Glutamatergic neuron (in vitro differentiated cells): ENCODE results near the gene ZNF700. TPM values are rescaled to one million over a fixed set of nuclear protein-coding genes. Genes with fewer than 3 reads are reported as not detected.
A peak's percentile ranks its signal among the peaks of the same experiment; 100 is the strongest.

Source experiments
- DNase-seq: peaks from one replicate; pipeline ENCODE4 v3.0.0; 2022
- H3K27ac Mint-ChIP-seq: one replicate; pipeline ENCODE4 v1.8.0; 2020; ENCODE audit warnings: mild to moderate bottlenecking, mixed read lengths, inconsistent platforms; ENCODE audit not compliant: unreplicated experiment
- H3K27me3 Mint-ChIP-seq: one replicate; pipeline ENCODE4 v1.8.0; 2020; ENCODE audit warnings: mild to moderate bottlenecking, moderate library complexity, mixed read lengths, inconsistent platforms; ENCODE audit not compliant: unreplicated experiment
- H3K36me3 Mint-ChIP-seq: one replicate; pipeline ENCODE4 v1.8.0; 2020; ENCODE audit warnings: mild to moderate bottlenecking, mixed read lengths, inconsistent platforms; ENCODE audit not compliant: unreplicated experiment
- H3K4me1 Mint-ChIP-seq: one replicate; pipeline ENCODE4 v1.8.0; 2020; ENCODE audit warnings: mild to moderate bottlenecking, low read depth, mixed read lengths, inconsistent platforms; ENCODE audit not compliant: unreplicated experiment
- H3K4me3 Mint-ChIP-seq: one replicate; pipeline ENCODE4 v1.8.0; 2020; ENCODE audit warnings: mild to moderate bottlenecking, mixed read lengths, inconsistent platforms; ENCODE audit not compliant: unreplicated experiment
- H3K9me3 Mint-ChIP-seq: one replicate; pipeline ENCODE4 v1.8.0; 2020; ENCODE audit warnings: mild to moderate bottlenecking, moderate library complexity, mixed read lengths, inconsistent platforms; ENCODE audit not compliant: unreplicated experiment
- total RNA-seq: library from RNA; stranded (reverse); fragmentation: NEBNext Ultra II Directional; extraction: Animal tissue kit (Norgen Biotek cat#: 25700); gene quantifications from one replicate; pipeline ENCODE4 v1.2.1, GENCODE V29; 2021; ENCODE audit not compliant: unreplicated experiment
- TF ChIP-seq, protein P1 (sequence below): fragments of 200-600 bp; sonication (generic); IDR thresholded peaks from one replicate; pipeline ENCODE4 v1.5.0; 2021; ENCODE audit not compliant: partially characterized antibody, unreplicated experiment

ZNF700 gene
- total RNA-seq, 1 donor from 2014 or later: 17.8 TPM

DNA sequence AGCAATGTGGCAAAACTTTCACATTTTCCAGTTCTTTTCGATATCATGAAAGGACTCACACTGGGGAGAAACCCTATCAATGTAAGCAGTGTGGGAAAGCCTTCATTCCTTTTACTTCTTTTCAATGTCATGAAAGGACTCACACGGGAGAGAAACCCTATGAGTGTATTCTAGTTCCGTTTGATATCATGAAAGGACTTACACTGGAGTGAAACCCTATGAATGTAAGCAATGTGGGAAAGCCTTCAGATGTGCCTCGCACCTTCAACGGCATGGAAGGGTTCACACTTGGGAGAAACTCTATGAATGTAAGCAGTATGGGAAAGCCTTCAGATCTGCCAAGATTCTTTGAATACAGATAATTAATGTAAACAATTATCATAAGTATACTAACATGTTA, 25.4 kb downstream of the ZNF700 start:
- H3K4me1 Mint-ChIP-seq: no peaks in the 10 kb centered on the region
- peaks cover 12% of the 10 kb centered on the region for H3K27me3 Mint-ChIP-seq
- H3K9me3 Mint-ChIP-seq: peaks cover 39% of the 10 kb centered on the region
- DNase-seq: no peak
- H3K27ac Mint-ChIP-seq: no peak overlapping the region
- peaks cover 75% of the 10 kb centered on the region for H3K36me3 Mint-ChIP-seq
- H3K4me3 Mint-ChIP-seq: no peak overlapping the region
- TF ChIP-seq, protein P1, sequence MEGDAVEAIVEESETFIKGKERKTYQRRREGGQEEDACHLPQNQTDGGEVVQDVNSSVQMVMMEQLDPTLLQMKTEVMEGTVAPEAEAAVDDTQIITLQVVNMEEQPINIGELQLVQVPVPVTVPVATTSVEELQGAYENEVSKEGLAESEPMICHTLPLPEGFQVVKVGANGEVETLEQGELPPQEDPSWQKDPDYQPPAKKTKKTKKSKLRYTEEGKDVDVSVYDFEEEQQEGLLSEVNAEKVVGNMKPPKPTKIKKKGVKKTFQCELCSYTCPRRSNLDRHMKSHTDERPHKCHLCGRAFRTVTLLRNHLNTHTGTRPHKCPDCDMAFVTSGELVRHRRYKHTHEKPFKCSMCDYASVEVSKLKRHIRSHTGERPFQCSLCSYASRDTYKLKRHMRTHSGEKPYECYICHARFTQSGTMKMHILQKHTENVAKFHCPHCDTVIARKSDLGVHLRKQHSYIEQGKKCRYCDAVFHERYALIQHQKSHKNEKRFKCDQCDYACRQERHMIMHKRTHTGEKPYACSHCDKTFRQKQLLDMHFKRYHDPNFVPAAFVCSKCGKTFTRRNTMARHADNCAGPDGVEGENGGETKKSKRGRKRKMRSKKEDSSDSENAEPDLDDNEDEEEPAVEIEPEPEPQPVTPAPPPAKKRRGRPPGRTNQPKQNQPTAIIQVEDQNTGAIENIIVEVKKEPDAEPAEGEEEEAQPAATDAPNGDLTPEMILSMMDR: no peak

DNA sequence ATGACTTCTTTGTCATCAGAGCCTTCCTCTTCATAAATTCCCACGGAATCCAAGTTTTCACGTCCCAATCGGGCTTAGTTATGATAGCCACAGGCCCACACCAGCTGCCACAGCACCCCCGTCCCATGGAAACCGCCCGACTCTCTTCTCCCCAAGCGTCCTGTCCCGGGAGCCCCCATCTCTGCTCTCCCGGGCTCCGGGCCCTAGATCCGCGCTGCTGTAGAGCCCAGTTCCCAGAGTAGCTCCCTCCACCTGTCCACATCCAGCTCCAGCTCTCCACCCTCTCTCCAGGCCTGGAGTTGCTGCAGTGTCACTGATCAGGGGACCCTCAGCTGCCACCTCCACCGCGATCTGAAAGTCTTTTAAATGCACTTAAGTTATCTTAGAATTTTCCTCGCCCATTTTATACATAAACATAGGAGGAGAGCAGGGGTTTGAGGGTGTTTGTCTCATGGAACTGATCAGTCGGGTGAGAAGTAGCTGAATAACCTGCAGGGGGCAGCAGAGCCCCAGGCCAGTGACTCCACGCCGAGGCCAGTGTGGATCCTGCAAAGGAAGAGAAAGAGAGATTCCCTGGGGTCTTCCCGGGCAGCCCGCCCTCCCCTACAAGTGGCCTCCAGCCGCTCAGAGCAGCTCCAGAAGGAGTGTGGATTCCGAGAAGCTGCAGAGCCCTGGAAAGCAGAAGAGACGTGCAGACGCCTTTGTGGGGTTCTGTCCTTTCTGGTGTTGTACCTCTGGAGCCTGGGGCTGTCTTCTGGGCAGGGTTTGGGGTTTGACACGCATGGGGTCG, 38.9 kb downstream of the ZNF700 start:
- TF ChIP-seq, protein P1: peak; percentile 88
- Mint-ChIP-seq H3K27ac (peak overlapping the region; percentile 98), H3K4me3 (peak overlapping the region; percentile 88), H3K36me3 (peaks cover 4% of the 10 kb centered on the region), H3K9me3 (peaks cover 1% of the 10 kb centered on the region), H3K4me1 (peaks cover 14% of the 10 kb centered on the region), H3K27me3 (peaks cover 2% of the 10 kb centered on the region)
- DNase-seq: peak; percentile 92

DNA sequence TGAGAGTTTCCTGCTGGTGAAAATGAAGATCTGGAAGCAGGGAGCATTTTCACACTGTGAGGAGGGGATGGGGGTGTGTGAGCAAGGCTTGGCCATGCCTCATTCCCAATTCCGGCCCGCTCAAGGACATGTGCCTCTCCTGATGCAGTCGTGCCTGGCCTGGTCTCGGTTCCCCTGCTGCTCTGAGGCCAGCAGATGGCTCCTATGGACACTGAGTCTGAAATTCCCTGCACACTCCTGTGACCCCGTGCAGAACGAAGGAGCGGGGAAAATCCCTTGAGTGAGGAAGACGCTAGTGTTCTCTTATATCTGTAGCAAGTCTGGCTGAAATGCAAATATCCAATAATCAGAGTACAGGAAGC, 39.6 kb downstream of the ZNF700 start:
- DNase-seq: peak; percentile 40
- peaks cover 14% of the 10 kb centered on the region for H3K4me1 Mint-ChIP-seq
- H3K27me3 Mint-ChIP-seq: peaks cover 2% of the 10 kb centered on the region
- peaks cover 1% of the 10 kb centered on the region for H3K9me3 Mint-ChIP-seq
- peak overlapping the region; percentile 88 for H3K4me3 Mint-ChIP-seq
- H3K27ac Mint-ChIP-seq: peak overlapping the region; percentile 98
- H3K36me3 Mint-ChIP-seq: peaks cover 6% of the 10 kb centered on the region
- TF ChIP-seq, protein P1: no peak

DNA sequence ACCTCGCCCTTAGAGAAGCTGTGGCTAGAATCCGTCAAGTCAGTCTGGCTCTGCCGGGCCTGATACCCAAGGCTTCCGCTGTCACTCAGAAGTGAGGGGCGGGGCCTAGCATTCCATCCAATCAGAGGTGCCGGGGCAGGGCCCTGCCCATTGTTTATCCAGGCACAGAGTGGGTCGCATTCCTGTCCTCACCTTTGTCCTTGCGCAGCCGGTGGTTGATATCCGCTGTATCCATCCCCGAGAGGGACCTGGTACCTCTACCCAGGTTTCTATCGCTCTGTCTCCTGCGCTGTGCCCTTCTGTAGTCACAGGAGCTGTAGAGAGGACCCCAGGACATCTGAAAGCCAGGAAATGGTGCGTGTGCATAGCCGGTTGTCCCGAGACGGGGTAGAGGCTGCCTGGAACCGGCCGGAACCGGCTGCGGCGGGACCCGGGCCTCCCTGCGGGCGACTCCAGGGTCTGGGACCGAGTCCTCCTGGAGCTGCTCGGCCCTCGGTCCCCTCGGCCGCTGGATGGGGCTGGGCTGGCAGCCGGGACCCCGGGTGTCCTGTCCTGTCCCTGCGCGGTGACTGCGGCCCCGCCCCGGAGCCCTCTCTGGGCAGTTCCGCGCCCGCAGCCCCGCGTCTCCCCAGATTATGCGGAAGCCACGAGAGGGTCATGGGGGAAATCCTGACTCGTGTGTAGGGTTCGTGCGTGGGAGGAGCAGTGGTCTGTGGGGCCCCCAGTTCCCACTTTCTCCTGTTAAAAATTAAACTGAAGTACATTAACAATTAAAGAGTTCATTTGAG, 40.1 kb downstream of the ZNF700 start, which contains the start of gene ZNF763:
TSS of gene ZNF763 (plus strand) at position 183 of the 788 bp plus-strand sequence. CDS start at position 352, 169 bp downstream.
- peak within 1 kb of the TSS; percentile 88 for H3K4me3 Mint-ChIP-seq
- peaks cover 1% of the 10 kb centered on the region for H3K9me3 Mint-ChIP-seq
- H3K4me1 Mint-ChIP-seq: peaks cover 14% of the 10 kb centered on the region
- peaks cover 2% of the 10 kb centered on the region for H3K27me3 Mint-ChIP-seq
- peak; percentile 95 for DNase-seq
- TF ChIP-seq, protein P1: no peak
- peaks cover 11% of the 10 kb centered on the region for H3K36me3 Mint-ChIP-seq
- peak within 1 kb of the TSS; percentile 98 for H3K27ac Mint-ChIP-seq
